ENCODE measurements around the gene PAK4.
"Not testable (repeated sequence)": the region's sequence is repeated elsewhere in the genome, so short reads cannot be mapped to it uniquely, and the experiment has no call there.

Gene PAK4

DNA sequence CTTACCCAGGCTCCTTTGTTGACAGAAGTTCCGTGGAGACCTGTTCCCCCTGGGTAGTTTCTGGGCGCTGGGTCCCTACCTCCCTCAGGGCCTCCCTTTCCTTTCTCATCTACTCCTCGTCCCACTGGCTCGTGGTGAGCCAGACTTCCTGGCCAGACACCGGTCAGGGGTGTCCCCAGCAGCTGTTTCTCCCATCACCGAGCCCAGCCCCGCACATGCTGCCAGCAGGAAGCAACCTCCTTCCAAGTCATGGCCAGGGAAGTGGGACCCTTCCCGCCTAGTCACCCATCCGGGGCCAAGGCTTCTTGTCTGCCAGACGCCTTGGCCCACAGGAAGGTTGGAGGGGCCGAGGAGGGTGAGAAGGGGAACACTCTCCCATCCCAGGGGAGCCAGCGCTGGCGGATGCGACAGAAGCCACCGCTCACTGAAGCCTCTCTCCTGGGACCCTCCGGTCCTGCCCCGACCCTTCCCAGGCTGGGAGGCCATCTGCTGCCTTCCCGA lies 5.7 kb downstream of the PAK4 start:
- DNase-seq, result no peak

DNA sequence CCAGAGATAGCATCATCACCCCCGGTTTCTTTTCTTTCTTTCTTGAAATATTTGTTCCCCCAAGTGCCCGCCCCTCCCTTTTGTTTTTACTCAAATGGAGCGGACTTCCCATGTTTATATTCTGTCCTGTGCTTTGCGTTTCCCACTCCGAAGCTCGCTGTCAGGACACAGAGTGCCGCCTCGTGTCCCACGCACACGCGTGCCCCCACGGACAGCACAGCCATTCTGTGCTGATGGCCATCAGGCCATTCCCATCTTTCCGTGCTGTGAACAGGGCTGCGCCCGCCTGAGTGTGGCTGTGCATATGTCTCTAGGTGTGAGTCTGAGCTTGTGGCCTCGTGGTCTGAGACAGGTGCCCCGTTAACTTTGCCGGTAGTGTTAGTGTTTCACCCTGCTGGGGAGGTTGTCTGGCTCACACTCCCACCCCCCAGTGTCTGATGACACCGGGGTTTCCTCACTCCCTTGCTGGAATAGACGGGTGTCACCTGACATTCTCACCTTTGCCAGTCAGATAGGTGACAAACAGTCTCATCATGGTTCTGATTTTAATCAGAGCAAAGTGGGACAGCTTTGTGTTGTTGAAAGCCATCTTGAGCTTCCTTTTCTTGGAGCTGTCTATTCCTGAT lies 6.9 kb downstream of the PAK4 start:
- no peak for DNase-seq

DNA sequence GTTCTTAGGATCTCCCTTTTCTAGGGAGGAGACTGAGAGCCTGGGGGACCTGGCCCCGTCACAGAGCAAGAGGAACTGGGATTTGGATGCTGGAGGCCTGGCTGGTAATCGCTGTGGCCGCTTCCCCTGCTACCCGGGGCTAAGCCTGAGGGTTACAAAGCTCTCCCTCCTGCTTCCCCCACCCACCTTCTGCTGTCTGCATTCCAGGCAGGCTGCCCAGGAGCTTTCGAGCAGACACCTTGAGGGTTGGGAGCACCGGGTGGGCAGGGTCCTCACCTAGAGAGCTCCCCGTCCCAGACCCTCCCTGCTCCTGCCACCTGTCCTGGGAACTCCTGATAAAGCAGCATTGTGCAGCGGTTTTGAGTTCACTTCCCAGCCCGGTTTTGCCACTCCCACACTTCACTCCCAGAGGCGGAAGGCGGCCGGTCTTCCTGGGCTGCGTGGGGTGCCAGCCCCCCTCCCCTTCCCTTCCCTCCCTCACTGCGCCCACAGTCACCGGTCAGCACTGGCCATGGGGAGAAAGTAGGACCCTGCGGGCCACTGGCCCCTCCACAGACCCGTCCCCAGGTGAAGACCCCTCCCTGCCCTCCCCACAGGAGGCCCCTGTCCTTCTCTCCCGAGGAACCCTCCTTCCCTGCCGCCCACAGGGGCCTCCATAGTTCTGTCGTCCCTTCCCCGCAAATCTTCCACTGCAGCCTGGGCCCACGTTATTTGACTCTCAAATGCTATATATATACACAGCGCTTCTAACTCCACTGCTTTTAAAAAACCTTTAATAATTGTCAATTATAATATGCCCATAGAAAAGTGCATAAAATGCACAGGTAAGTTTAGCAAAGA lies 8.1 kb downstream of the PAK4 start:
- no peak for DNase-seq

DNA sequence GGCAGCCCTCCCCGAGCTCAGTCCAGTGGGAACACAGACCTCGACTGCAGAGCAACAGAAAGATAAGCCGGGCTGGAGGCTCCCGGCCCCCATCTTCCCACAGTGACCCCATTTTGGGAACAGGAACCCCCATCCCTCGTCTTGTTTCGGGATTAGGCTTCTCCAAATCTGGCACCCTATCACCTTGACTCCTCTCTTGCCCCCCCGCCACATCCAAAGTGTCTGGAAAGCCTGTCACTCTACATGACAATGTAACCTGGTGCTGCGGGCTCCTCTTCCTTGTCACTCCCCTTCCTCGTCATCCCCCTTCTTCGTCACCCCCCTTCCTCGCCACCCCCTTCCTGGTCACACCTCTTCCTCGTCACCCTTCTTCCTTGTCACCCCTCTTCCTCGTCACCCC lies 10.1 kb downstream of the PAK4 start:
- DNase-seq, result no peak

DNA sequence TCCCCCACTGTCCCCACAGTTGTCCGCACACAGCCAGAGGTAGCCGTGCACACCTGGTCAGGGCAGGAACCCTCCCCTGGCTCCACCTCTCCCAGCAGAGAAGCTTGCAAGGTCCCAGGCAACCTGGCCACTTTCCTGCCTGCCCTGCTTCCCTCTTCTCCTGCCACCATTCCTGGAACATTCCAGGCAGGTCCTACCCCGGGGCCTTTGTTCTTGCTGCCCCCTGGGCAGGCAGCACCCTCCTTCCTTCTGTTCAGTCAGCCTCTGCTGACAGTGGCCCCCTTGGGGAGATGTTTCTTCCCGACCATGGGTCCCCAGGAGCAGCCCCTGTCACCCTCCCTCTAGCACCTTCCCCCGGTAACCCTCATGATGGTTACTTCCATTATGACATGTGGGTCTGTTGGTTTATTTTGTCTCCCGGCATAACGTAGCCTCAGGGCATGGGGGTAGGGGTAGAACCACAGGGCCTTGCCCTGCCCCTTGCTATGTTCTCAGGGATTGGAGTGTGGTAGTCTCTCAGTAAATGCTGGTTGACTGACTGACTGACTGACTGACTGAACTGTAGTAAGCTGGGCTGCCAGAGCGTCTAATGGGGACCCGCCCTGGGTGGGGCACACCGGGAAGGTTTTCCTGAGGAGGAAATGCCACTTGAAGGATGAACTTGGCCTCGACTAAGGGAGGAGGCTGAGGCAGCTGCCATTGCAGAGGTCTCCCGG lies 10.8 kb downstream of the PAK4 start:
- DNase-seq, result no peak

DNA sequence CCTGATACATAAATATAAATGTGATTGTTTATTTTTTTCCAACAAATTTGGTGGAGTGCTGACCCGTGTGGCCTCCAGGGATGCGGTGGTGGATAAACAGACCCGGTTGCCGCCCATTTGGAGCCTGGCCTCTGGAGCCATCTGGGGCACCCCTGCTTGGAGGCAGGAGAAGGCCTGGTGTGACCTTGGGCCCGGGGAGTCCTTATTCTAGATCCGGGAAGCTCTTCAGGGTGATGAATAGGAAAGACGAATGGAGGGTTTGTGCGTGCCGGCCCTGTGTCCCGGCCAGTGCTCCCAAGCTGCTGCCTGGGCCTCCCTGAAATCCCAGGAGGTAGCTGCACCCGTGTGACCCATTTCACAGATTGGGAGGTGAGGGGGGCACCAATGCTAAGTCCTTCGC lies 11.5 kb downstream of the PAK4 start:
- no peak for DNase-seq

DNA sequence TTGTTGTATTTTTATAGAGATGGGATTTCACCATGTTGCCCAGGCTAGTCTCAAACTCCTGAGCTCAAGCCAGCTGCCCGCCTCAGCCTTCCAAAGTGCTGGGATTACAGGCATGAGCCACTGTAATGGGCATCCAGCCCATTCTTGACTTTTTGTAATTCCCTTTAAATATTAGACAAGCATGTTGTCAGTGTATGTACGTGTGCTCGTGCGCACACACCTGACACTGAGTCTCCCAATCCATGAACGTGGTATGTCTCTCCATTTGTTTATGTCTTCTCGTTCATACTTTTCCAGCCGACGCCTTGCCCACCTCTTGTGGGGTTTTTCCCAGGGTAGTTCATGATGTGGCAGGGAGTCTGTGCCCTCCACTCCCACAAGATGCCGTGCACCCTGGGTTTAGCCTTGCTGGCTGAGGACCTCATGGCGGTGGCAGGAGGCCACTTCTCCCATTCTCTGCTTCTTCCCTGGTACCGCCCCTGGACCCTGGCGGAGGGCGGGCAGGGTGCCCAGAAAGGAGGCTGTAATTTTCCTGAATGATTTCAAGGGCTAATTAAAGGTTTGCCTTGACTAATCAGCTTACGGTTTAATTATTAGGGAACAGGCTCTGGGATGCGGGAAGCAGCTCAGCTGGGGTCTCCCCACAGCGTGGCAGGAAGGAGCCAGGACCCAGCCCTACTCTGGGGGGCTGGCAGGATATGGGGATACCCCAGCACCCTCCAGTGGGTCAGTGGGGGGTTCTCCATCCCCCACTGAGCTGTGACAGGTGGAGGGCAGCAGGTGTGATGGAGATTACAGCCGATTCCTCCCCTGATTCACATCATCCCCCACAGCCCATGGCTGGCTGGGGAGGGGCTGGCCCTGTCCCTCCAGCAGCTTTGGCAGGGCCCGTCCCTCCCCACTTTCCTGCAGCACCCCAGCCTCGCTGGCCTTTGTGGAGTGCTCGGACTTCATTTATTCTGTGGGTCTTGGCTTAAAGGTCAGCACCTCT lies 12.9 kb downstream of the PAK4 start:
- DNase-seq, result no peak

DNA sequence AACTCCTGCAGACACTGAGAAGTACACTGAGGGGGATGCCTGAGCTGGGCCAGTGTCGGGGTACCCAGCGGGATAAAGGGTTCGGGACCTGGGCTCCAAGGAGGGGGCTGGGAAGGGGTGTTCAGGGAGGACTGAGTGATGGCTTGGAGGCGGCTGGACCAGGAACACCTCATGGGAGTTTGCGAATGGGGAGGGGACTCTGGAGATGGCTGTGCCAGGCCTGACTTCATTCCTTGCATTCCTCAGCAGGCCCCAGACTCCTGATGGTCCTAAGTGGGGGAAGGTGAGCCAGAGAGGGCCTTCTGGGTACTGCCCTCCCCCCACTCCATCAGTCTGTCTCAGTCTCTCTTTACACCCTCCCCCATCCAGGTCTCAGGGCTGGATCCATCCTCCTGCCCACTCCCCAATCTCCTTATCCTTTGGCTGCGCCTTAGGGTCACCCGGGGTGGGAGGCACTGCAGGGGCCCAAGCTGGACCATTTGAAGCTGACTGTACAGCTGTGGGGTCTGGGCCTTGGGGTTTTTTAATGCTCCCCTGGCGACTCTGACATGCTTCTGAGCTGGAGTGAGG lies 13.8 kb downstream of the PAK4 start:
- DNase-seq, result no peak

DNA sequence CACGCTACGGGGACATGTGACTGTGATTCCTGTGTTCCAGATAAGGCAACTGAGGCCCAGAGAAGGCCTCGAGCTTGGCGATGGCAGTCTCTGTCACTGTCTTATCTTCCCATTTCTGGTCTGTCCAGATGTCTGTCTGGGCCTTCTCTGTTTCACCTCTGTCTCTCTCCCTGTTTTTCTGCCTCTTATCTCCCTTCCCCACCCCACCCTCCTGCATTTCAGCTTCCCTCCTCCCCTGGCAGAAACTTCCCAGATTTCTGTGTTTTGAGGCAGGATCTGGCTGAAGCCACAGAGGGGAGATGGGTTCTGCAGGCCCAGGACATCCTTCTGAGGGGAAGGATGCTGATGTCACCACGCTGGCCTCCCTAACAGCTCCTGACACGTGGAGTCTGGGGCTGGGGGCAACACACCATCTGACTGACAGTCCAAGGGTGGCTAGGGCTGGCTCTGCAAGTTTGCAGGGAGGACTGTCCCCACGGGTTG lies 14.4 kb downstream of the PAK4 start:
- DNase-seq, result no peak

DNA sequence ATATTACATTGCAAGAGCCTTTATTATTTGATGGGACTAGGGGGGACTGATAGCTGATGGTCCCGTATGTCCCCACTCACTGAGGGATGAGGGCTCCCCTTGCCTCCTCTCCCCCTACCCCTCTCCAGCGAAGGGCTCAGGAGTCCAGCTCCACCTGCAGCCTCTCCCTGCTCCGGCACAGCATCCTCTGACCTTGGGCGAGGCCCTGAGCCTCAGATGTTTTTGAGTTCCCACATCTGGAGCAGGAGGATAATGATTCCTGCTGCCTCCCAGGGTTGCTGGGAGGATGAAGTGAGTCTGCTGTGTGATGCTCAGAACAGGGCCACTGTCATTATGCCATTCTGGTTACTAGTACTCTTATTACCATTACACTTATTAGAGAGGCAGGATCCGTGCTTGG lies 15.0 kb downstream of the PAK4 start:
- DNase-seq, result no peak

DNA sequence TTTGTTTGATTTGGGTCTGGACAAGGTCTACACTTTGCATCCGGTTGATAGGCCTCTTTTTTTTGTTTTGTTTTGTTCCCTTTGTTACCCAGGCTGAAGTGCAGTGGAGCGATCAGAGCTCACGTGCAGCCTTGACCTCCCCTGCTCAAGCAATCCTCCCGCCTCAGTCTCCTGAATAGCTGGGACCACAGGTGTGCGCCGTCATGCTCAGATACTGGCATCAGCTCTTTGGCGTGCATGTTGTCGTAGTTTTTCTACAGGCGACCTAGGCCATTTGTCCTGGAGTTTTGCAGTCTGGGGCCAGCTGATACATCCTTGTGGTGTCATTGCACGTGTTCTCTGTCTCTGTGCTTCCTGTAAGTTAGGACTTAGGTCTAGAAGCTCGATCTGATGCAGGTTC lies 16.3 kb downstream of the PAK4 start:
- no peak for DNase-seq

DNA sequence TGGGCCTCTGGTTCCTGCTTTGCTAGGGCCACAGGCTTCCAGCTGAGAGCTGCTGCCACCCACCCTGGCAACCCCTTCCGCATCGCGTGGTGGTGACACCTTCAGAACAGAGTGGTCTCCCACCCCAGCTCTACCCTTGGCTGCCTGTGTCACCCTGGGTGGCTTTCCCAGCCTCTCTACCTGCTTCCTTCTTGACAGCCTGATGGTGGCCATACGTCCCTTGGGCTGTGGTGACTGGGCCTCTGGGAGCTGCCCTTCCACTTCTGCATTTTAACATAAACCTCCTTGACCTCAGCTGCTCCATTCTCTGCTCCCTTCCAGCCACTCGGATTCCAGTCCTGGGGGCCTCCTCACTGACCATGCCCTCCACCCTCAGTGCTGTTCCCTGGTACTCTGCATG lies 17.0 kb downstream of the PAK4 start:
- DNase-seq, result no peak

DNA sequence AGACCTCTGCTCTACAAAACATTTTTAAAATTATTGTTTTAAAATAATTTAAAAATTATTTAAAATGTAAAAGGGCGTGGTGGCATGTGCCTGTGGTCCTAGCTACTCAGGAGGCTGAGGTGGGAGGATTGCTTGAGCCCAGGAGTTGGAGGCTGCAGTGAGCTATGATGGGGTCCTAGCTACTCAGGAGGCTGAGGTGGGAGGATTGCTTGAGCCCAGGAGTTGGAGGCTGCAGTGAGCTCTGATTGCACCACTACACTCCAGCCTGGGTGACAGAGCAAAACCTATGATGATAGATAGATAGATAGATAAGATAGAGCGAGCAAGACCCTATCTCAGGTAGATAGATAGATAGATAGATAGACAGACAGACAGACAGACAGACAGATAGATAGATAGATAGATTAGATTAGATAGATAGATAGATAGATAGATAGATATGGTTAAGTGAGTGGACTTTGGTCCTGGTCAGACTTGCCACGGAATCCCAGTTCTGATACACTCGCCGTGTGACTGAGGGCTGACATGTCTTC lies 18.2 kb downstream of the PAK4 start:
- not testable (repeated sequence) for DNase-seq

DNA sequence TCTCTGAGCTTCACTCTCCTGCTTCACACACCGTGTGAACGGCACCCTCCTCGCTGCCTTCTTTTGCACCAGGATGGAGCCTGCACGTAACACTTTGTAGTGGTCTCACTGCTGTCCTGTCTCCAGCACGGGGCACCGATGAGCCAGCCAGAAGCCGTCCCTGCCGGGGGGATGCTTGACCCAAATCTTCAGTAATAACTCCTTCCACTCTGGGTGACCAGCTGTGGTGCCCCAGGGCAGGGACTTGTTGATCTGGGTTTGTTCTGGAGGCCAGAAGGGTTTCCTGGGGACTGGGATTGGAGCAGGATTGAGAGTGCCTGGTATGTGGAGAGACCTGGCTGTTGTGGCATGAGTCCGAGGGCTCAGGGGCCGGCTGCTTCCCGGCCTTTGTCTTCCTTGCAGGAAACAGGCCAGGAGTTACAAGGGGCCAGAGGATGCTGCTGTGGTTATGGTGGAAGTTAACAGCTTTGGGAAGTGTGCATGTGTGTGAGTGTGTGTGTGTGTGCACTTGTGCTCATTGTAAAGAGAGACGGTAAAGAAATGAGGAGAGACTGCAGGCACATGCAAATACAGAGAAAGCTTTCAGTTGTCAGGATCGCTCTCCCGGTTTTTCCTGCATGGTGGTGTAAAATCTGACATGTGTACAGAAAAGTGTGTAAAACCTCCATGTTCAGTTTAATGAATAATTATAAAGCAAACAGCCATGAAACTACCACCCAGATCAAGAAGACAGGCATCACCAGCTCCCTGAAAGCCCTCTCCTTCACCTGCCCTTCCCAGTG lies 18.9 kb downstream of the PAK4 start:
- DNase-seq, result no peak

DNA sequence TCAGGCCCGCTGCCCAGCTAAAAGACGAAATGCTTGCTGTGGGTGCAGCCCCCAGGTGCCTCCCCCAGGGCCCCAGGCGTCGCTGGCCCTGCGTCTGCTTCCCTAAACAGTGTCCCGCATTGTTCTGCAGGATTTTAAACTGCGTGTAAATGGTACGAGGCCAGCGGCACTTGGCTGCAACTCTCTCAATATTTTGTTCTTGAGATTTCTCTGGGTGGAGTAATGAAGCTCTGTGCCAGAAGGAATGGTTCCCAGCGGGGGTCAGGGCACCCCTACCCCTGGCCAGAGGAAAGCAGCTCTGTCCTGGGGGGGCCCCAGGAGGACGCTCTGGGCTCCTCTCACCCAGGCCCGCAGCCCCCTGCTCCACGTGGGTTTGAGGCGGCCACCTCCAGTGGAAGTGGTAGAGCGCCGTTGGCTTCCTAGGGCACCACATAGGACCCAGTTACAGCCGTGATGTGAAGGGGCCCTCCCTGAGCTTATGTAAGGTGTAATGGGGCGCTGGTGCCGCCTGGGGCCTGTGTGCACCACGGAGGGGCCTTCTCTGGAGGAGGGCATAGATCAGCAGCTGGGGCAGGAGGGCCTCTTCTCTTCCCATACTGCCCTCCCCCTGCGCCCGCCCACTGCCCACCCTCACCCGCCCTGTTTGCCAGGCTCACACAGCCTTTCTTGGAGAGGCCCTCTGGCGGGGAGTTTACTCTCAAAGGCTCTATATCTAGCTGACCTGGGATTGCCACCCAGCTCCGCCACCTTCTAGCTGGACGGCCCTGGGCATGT lies 19.8 kb downstream of the PAK4 start:
- DNase-seq, result no peak

DNA sequence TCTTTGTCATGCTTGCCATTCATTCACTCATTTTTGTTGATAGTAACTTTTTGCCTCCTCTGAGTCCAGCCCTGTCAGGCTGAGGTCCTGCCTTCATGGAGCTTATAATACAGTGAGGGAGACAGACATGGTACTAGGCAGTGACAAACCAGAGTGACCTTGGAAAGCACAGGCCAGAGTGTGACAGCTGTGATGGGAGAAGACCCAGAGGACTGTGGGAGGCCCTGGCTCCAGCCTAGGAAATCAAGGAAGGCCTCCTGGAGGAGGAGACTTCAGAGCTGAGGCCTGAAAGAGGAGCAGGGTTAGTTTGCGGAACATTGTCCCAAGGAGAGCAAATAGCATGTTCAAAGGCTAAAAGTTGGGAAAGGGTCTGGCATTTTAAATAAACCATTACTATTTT lies 20.5 kb downstream of the PAK4 start:
- no peak for DNase-seq

DNA sequence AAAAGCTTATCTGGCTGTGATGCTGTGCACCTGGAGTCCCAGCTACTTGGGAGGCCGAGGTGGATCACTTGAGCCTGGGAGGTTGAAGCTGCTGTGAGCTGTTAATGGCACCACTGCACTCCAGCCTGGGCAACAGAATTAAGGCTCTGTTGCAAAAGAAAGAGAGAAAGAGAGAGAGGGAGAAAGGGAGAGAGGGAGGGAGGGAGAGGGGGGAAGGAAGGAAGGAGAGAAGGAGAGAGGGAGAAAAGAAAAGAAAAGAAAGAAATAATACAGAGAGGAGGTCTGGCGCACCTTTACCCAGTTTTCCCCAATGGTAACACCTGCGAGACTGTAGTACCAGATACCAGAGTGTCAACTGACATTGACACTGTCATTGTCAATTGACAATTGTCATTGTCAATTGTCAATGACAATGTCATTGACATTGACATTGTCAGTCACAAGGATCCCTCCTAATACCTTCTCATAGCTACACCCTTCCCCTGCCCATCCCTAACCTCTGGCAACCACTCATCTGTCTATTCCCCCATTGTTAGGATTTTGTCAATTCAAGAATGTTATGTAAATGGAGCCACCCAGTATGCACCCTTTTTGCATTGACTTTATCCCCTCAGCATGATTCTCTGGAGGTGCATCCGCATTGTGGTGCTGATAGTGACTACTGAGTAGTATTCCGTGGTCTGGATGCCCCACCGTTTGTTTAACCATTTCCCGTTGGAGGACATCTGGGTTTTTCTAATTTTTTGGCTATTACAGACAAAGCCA lies 21.3 kb downstream of the PAK4 start:
- no peak for DNase-seq

DNA sequence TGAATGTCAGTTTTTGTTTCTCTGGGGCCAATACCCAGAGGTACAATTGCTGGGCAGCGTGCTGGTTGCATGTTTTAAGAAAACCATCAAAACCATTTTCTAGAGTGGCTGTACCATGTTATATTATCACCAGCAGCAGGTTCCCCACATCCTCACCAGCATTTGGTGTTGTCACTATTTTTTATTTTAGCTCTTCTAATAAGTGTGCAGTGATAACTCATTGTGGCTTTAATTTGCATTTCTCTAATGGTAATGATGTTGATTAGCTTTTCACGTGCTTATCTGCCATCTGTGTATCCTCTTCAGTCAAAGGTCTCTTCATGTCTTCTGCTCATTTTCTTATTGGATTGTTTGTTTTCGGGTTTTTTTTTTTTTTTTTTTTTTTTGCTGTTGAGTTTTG lies 21.9 kb downstream of the PAK4 start:
- DNase-seq, result no peak

DNA sequence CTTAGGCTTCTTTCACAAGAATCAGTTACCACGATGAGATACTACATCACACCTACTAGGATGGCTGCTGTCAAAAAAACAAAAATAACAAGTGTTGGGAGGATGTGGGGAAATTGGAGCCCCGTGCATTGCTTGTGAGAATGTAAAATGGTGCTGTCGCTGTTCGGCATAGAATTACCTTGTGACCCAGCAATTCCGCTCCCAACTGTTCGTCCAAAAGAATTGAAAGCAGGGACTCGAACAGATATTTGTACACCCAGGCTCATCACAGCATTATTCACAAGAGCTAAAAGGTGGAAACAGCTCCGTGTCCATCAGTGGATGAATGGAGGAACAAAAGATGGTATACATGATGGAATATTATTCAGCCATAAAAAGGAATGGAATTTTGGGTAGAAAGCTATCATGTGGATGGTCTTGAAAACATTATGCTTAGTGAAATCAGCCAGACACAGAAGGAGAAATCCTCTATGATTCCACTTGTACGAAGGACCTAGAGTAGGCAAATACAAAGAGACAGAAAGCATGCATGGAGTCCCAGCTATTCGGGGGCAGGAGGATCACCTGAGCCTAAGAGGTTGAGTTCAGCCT lies 23.4 kb downstream of the PAK4 start:
- no peak for DNase-seq
